Mesothelial cell of epicardium (in vitro differentiated cells): ENCODE data around the gene CYLD. TPM values are rescaled to one million over a fixed set of nuclear protein-coding genes. Genes with fewer than 3 reads are reported as not detected.

ENCODE experiments used
- DNase-seq, 2 experiments: peaks; one replicate each; pipeline ENCODE4 v3.0.0; 2021; ENCODE audit warnings: low spot score in 2 of 2; ENCODE audit not compliant: unreplicated experiment in 2 of 2
- H3K27ac Mint-ChIP-seq: 2 replicates; pipeline ENCODE4 v1.8.0; 2021; ENCODE audit warnings: mixed read lengths
- H3K27me3 Mint-ChIP-seq: 2 replicates; pipeline ENCODE4 v1.8.0; 2021; ENCODE audit warnings: low read depth, mixed read lengths
- H3K36me3 Mint-ChIP-seq: 2 replicates; pipeline ENCODE4 v1.8.0; 2021; ENCODE audit warnings: mixed read lengths
- H3K4me1 Mint-ChIP-seq: 2 replicates; pipeline ENCODE4 v1.8.0; 2021; ENCODE audit warnings: mixed read lengths
- H3K4me3 Mint-ChIP-seq: 2 replicates; pipeline ENCODE4 v1.8.0; 2021; ENCODE audit warnings: mild to moderate bottlenecking, moderate library complexity, mixed read lengths
- H3K9me3 Mint-ChIP-seq: 2 replicates; pipeline ENCODE4 v1.8.0; 2021; ENCODE audit warnings: mixed read lengths
- total RNA-seq: library from RNA; stranded (reverse); gene quantifications from 3 replicates; pipeline ENCODE4 v1.2.1, GENCODE V29; 2021
- TF ChIP-seq, protein P1 (sequence below): fragments of 200-600 bp; sonication (generic); IDR thresholded peaks from one replicate; pipeline ENCODE4 v1.5.0; 2021; ENCODE audit warnings: antibody characterized with exemption; ENCODE audit not compliant: unreplicated experiment

The CYLD gene
- total RNA-seq, 1 donor from 2014 or later = 20.6 TPM

- Mint-ChIP-seq H3K27me3 (no peaks in the 10 kb centered on the region), H3K4me3 (no peak overlapping the region), H3K27ac (no peak overlapping the region), H3K36me3 (peaks cover 20% of the 10 kb centered on the region), H3K4me1 (no peaks in the 10 kb centered on the region), H3K9me3 (no peaks in the 10 kb centered on the region)
- TF ChIP-seq, protein P1, sequence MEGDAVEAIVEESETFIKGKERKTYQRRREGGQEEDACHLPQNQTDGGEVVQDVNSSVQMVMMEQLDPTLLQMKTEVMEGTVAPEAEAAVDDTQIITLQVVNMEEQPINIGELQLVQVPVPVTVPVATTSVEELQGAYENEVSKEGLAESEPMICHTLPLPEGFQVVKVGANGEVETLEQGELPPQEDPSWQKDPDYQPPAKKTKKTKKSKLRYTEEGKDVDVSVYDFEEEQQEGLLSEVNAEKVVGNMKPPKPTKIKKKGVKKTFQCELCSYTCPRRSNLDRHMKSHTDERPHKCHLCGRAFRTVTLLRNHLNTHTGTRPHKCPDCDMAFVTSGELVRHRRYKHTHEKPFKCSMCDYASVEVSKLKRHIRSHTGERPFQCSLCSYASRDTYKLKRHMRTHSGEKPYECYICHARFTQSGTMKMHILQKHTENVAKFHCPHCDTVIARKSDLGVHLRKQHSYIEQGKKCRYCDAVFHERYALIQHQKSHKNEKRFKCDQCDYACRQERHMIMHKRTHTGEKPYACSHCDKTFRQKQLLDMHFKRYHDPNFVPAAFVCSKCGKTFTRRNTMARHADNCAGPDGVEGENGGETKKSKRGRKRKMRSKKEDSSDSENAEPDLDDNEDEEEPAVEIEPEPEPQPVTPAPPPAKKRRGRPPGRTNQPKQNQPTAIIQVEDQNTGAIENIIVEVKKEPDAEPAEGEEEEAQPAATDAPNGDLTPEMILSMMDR = no peak
- no peak for DNase-seq
Observed at GRCh38 chr16:50752471-50753235, 10.8 kb downstream of the CYLD start.

DNA sequence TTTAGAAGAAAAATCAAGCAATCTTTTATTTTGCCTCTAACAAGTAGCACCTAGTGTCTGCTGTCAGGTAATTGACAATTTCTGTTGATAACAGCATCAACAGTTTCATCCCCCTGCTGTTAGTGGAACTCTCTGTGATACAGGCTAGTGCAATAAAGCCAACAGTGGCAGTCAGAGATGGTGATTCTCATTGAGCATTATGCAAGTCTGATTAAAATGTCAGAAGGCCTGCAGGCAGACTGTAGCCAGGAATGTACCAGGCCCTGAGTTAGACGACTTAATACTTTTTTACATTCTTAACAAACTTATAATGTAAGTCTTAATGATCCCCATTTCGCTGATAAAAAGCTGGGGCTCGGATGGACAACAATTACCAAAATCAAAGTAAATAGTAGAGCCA, 14.6 kb downstream of the CYLD start:
- Mint-ChIP-seq H3K27ac (no peak overlapping the region), H3K27me3 (no peaks in the 10 kb centered on the region), H3K4me3 (no peak overlapping the region), H3K36me3 (peaks cover 19% of the 10 kb centered on the region), H3K4me1 (no peaks in the 10 kb centered on the region), H3K9me3 (no peaks in the 10 kb centered on the region)
- TF ChIP-seq, protein P1 = no peak
- no peak for DNase-seq

- TF ChIP-seq, protein P1 = no peak
- Mint-ChIP-seq H3K36me3 (peaks cover 30% of the 10 kb centered on the region), H3K4me1 (no peaks in the 10 kb centered on the region), H3K9me3 (peaks cover 11% of the 10 kb centered on the region), H3K4me3 (no peak overlapping the region), H3K27me3 (no peaks in the 10 kb centered on the region), H3K27ac (no peak overlapping the region)
- no peak for DNase-seq
Observed at GRCh38 chr16:50761267-50761666, 19.4 kb downstream of the CYLD start.

DNA sequence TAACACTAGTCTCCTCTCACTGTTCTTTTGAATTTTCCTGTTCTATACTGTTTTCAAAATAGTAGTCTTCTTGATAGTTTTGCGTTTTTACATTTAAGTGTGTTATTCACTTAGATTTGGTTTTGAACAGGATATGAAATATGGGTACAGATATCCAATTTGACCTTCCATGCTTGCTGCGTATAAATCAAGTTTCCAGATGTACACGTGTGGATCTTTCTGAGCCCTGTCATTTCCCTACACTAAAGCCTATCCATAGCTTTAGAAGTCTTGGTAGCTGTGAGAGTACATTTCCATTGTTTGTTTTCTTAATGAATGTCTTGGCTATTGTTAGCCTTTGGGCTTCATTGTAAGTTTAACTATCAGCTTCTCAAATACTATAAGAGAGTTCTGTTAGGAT, 20.4 kb downstream of the CYLD start:
- TF ChIP-seq, protein P1 = no peak
- H3K4me3 Mint-ChIP-seq = no peak overlapping the region
- H3K9me3 Mint-ChIP-seq = peaks cover 19% of the 10 kb centered on the region
- DNase-seq = no peak
- H3K27ac Mint-ChIP-seq = no peak overlapping the region
- H3K4me1 Mint-ChIP-seq = no peaks in the 10 kb centered on the region
- H3K27me3 Mint-ChIP-seq = no peaks in the 10 kb centered on the region
- H3K36me3 Mint-ChIP-seq = peaks cover 37% of the 10 kb centered on the region

- no peaks in the 10 kb centered on the region for H3K27me3 Mint-ChIP-seq
- peaks cover 19% of the 10 kb centered on the region for H3K9me3 Mint-ChIP-seq
- H3K27ac Mint-ChIP-seq = no peak overlapping the region
- H3K36me3 Mint-ChIP-seq = peaks cover 42% of the 10 kb centered on the region
- TF ChIP-seq, protein P1 = no peak
- H3K4me3 Mint-ChIP-seq = no peak overlapping the region
- H3K4me1 Mint-ChIP-seq = no peaks in the 10 kb centered on the region
- DNase-seq = no peak
Observed at GRCh38 chr16:50763211-50763610, 21.3 kb downstream of the CYLD start.

- H3K27me3 Mint-ChIP-seq = no peaks in the 10 kb centered on the region
- H3K4me1 Mint-ChIP-seq = no peaks in the 10 kb centered on the region
- no peak overlapping the region for H3K4me3 Mint-ChIP-seq
- H3K9me3 Mint-ChIP-seq = peaks cover 35% of the 10 kb centered on the region
- no peak overlapping the region for H3K27ac Mint-ChIP-seq
- DNase-seq = no peak
- peaks cover 56% of the 10 kb centered on the region for H3K36me3 Mint-ChIP-seq
- TF ChIP-seq, protein P1 = no peak
Observed at GRCh38 chr16:50765260-50765659, 23.4 kb downstream of the CYLD start.
